Measurements from ENCODE around the gene KANK4. TPM values are rescaled to one million over a fixed set of nuclear protein-coding genes. Genes with fewer than 3 reads are reported as not detected.

Gene KANK4
- total and polyA plus RNA-seq, 3 donors from 2014 or later: 2.4 to 5.2 (median 2.9) TPM

DNA sequence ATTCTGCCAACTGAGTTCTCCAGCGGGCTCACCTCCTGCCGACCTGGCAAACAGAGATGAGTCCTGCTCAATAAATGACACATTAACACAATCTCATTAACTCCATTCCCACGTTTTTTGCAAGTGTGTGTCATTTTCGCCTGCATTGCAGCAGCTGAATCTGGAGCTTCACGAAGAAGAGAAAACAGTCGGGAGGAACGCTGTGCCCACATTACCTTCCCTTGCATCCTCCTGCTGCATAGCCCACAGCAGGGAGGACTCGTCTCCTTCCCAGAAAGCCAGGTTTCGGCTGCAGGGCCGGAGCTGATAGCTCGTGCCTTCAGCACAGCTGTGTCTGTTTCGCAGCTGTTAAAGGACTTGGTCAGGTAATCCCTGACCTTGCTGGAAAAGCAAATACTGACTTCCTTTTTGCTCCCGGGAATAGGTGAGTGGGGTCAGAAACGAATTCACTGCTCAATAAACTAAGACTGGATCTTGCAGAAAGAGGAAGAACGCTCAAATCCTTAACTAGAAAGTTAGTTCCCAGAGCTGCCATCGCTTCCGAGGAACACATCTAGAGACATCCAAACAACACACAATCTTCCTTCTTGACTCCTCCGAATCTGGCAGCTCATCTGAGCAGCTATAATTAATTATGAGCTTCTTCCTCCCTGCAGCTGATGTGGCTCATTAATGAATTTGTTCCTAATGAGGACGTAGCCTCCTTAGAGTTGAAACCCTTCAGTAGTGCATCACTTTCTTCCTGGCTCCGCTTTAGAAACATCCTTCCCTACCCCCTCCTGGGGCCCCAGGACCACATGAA lies 33.0 kb downstream of the KANK4 start:
- WGBS, 2 donors: 28 to 31% methylated on average over 20 of the region's 20 CpGs
- Histone ChIP-seq H3K36me3 (ENCODE audit: low read depth, missing control alignments) (no peaks in the 10 kb centered on the region), H3K4me3 (no peak overlapping the region), H3K9me3 (no peaks in the 10 kb centered on the region), H3K27ac (no peak overlapping the region), H3K4me1 (peaks cover 15% of the 10 kb centered on the region), H3K27me3 (no peaks in the 10 kb centered on the region)
- no peak for TF ChIP-seq POLR2A (IDR thresholded peaks at IDR 0.05)
- TF ChIP-seq, protein P1, sequence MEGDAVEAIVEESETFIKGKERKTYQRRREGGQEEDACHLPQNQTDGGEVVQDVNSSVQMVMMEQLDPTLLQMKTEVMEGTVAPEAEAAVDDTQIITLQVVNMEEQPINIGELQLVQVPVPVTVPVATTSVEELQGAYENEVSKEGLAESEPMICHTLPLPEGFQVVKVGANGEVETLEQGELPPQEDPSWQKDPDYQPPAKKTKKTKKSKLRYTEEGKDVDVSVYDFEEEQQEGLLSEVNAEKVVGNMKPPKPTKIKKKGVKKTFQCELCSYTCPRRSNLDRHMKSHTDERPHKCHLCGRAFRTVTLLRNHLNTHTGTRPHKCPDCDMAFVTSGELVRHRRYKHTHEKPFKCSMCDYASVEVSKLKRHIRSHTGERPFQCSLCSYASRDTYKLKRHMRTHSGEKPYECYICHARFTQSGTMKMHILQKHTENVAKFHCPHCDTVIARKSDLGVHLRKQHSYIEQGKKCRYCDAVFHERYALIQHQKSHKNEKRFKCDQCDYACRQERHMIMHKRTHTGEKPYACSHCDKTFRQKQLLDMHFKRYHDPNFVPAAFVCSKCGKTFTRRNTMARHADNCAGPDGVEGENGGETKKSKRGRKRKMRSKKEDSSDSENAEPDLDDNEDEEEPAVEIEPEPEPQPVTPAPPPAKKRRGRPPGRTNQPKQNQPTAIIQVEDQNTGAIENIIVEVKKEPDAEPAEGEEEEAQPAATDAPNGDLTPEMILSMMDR (IDR thresholded peaks at IDR 0.05): no peak
- intact Hi-C loops (cut with DNase I; ENCODE audit: low total_unique reads): no loop called here
- DNase-seq: no peak

GRCh38 chr1:62285440-62285839 lies 33.8 kb downstream of the KANK4 start:
- Histone ChIP-seq H3K9me3 (no peaks in the 10 kb centered on the region), H3K27me3 (no peaks in the 10 kb centered on the region), H3K4me3 (no peak overlapping the region), H3K36me3 (ENCODE audit: low read depth, missing control alignments) (no peaks in the 10 kb centered on the region), H3K4me1 (peaks cover 15% of the 10 kb centered on the region), H3K27ac (no peak overlapping the region)
- intact Hi-C loops (cut with DNase I; ENCODE audit: low total_unique reads): no loop called here
- 39 to 44% methylated on average over 1 of the region's 1 CpG for WGBS, 2 donors
- no peak for TF ChIP-seq POLR2A (IDR thresholded peaks at IDR 0.05)
- TF ChIP-seq, protein P1 (IDR thresholded peaks at IDR 0.05): no peak
- no peak for DNase-seq

GRCh38 chr1:62283986-62284385 lies 35.2 kb downstream of the KANK4 start:
- TF ChIP-seq POLR2A (IDR thresholded peaks at IDR 0.05): no peak
- TF ChIP-seq, protein P1 (IDR thresholded peaks at IDR 0.05): no peak
- no peaks in the 10 kb centered on the region for H3K36me3 ChIP-seq (ENCODE audit: low read depth, missing control alignments)
- peaks cover 15% of the 10 kb centered on the region for H3K4me1 ChIP-seq
- DNase-seq: no peak
- no peak overlapping the region for H3K27ac ChIP-seq
- no peak overlapping the region for H3K4me3 ChIP-seq
- WGBS, 2 donors: 76 to 81% methylated on average over 5 of the region's 5 CpGs
- H3K9me3 ChIP-seq: no peaks in the 10 kb centered on the region
- intact Hi-C loops (cut with DNase I; ENCODE audit: low total_unique reads): no loop called here
- H3K27me3 ChIP-seq: no peaks in the 10 kb centered on the region

- 81% methylated on average over 7 to 8 of the region's 8 CpGs for WGBS, 2 donors
These were observed 36.1 kb downstream of the KANK4 start for GRCh38 chr1:62282909-62283755.

More at GRCh38 chr1:62282909-62283755, 36.1 kb downstream of the KANK4 start:
- no peak for TF ChIP-seq POLR2A (IDR thresholded peaks at IDR 0.05)
- TF ChIP-seq, protein P1 (IDR thresholded peaks at IDR 0.05): no peak
- DNase-seq: no peak
- no peaks in the 10 kb centered on the region for H3K27me3 ChIP-seq
- no peaks in the 10 kb centered on the region for H3K36me3 ChIP-seq (ENCODE audit: low read depth, missing control alignments)
- no peak overlapping the region for H3K27ac ChIP-seq
- intact Hi-C loops (cut with DNase I; ENCODE audit: low total_unique reads): no loop called here
- H3K9me3 ChIP-seq: no peaks in the 10 kb centered on the region
- H3K4me3 ChIP-seq: no peak overlapping the region
- H3K4me1 ChIP-seq: peaks cover 15% of the 10 kb centered on the region

Measured in testis (tissue), 3 donors.